OCI-LY3 (cell line): ENCODE measurements around the gene P2RX6.
A peak's percentile ranks its signal among the peaks of the same experiment; 100 is the strongest.
"Not testable (repeated sequence)": the region's sequence is repeated elsewhere in the genome, so short reads cannot be mapped to it uniquely, and the experiment has no call there.

Source experiments
- H2AFZ ChIP-seq: fragments of 200-600, 300-600 bp; shearing (Covaris generic); 2 replicates; pipeline ENCODE4 v1.6.0; 2014; ENCODE audit warnings: antibody characterized with exemption, low read depth, low read length
- H3K27ac ChIP-seq: fragments of 200-600, 300-600 bp; sonication (generic); 2 replicates; pipeline ENCODE4 v1.5.1; 2014; ENCODE audit warnings: mild to moderate bottlenecking, low read length, moderate library complexity, mixed read lengths
- H3K27me3 ChIP-seq: fragments of 200-600, 300-600 bp; sonication (generic); 2 replicates; pipeline ENCODE4 v1.6.1; 2014; ENCODE audit warnings: low read depth, low read length, mixed read lengths
- H3K36me3 ChIP-seq: fragments of 200-600, 300-600 bp; sonication (generic); replicated peaks from 2 replicates; pipeline ENCODE3; 2014; ENCODE audit warnings: low read depth, low read length, mixed read lengths
- H3K4me1 ChIP-seq: fragments of 300-600, 200-600 bp; sonication (generic); 2 replicates; pipeline ENCODE4 v1.6.1; 2014; ENCODE audit warnings: low read length, mixed read lengths
- H3K4me2 ChIP-seq: fragments of 200-600, 300-600 bp; sonication (generic); 2 replicates; pipeline ENCODE4 v1.6.1; 2014; ENCODE audit warnings: low read length, mixed read lengths
- H3K4me3 ChIP-seq: fragments of 300-600, 200-600 bp; sonication (generic); 2 replicates; pipeline ENCODE4 v1.5.1; 2014; ENCODE audit warnings: antibody characterized with exemption, mild to moderate bottlenecking, low read length, moderate library complexity
- H3K79me2 ChIP-seq: fragments of 300-600, 200-600 bp; shearing (Covaris generic); 2 replicates; pipeline ENCODE4 v1.6.1; 2014; ENCODE audit warnings: mild to moderate bottlenecking, low read length, mixed read lengths
- H3K9ac ChIP-seq: fragments of 300-600, 200-600 bp; shearing (Covaris generic); 2 replicates; pipeline ENCODE4 v1.6.0; 2014; ENCODE audit warnings: mild to moderate bottlenecking, low read length, moderate library complexity
- H3K9me3 ChIP-seq: fragments of 200-600, 300-600 bp; shearing (Covaris generic); 2 replicates; pipeline ENCODE4 v1.6.1; 2014; ENCODE audit warnings: low read length, mixed read lengths; ENCODE audit not compliant: insufficient read depth
- H4K20me1 ChIP-seq: fragments of 200-600, 300-600 bp; sonication (generic); 2 replicates; pipeline ENCODE4 v1.6.1; 2016; ENCODE audit warnings: low read length, mixed read lengths; ENCODE audit not compliant: insufficient read depth
- EZH2phosphoT487 ChIP-seq: fragments of 200-600 bp; shearing (Covaris generic); IDR thresholded peaks from 2 replicates; pipeline ENCODE4 v1.6.1; 2018; ENCODE audit warnings: antibody characterized with exemption, mixed run types, low read depth
- TF ChIP-seq, protein P1 (sequence below): fragments of 200-600, 300-600 bp; sonication (generic); IDR thresholded peaks from 2 replicates; pipeline ENCODE4 v1.5.1; 2014; ENCODE audit warnings: antibody characterized with exemption, low read length, low read depth

Gene P2RX6

DNA sequence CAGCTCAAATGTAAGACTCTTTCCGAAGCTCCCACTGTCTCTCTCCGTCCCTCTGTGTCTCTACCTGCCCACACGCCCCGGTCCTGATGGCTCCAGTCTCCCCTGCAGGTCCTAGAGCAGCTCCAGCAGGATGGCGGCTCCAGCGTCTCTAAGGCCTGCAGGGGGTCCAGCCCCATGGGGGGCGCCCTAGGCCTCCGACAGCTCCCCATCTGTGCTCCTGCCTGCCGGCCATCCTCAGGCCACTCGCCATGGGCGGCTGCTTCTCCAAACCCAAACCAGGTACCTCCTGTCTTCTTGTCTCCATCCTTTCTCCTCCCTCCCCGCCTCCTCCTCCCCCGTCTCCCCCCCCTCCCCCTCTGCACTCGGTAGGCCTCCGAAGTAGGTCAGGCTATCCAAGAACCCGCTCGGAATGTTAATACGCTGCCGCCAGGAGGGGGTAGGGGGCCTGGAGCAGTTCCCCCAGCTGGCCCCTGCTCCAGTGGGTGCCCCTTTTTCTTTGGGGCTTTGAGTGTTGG is 47.2 kb upstream of the P2RX6 start:
- no peak overlapping the region for H3K9ac ChIP-seq
- no peak for TF ChIP-seq EZH2phosphoT487
- TF ChIP-seq, protein P1, sequence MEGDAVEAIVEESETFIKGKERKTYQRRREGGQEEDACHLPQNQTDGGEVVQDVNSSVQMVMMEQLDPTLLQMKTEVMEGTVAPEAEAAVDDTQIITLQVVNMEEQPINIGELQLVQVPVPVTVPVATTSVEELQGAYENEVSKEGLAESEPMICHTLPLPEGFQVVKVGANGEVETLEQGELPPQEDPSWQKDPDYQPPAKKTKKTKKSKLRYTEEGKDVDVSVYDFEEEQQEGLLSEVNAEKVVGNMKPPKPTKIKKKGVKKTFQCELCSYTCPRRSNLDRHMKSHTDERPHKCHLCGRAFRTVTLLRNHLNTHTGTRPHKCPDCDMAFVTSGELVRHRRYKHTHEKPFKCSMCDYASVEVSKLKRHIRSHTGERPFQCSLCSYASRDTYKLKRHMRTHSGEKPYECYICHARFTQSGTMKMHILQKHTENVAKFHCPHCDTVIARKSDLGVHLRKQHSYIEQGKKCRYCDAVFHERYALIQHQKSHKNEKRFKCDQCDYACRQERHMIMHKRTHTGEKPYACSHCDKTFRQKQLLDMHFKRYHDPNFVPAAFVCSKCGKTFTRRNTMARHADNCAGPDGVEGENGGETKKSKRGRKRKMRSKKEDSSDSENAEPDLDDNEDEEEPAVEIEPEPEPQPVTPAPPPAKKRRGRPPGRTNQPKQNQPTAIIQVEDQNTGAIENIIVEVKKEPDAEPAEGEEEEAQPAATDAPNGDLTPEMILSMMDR: no peak
- no peaks in the 10 kb centered on the region for H3K9me3 ChIP-seq
- no peak overlapping the region for H3K4me2 ChIP-seq
- peaks cover 15% of the 10 kb centered on the region for H3K4me1 ChIP-seq
- no peak overlapping the region for H2AFZ ChIP-seq
- no peak overlapping the region for H3K4me3 ChIP-seq
- no peaks in the 10 kb centered on the region for H3K36me3 ChIP-seq
- H3K27ac ChIP-seq: no peak overlapping the region
- H3K27me3 ChIP-seq: peaks cover 20% of the 10 kb centered on the region
- no peaks in the 10 kb centered on the region for H4K20me1 ChIP-seq
- no peaks in the 10 kb centered on the region for H3K79me2 ChIP-seq

DNA sequence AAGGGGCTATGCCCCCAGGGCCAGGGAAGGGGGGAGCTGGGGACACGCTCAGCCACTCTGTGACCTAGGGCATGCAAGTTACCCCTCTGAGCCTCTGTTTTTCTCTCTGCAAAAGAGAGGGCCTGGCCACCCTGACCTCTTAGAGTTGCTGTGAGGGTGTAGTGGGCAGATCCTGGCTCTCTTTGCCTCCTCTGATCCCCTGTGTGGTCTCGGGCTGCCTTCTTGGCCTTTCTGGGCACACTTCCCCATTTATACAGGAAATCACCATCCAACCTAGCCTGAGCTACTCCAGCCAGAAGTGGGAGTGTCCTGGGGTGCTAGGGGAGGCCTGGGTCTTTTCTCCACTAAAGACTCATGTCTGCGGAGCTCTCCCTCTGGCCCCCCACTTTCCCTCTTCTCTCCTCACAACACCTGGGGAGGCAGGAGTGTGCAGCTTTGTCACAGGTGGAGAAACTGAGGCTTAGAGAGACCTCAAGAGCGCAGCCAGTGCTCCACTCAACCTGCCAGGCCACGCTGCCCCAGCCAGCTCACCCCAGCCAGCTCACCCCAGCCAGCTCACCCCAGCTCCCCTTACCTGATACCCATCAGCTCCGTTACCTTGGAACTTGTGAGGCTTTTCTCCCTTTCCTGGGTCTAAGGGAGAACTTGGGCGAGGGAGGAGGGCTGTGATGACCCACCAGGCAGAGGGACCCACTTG is 46.5 kb upstream of the P2RX6 start:
- H3K4me3 ChIP-seq: no peak overlapping the region
- no peaks in the 10 kb centered on the region for H3K9me3 ChIP-seq
- peaks cover 15% of the 10 kb centered on the region for H3K4me1 ChIP-seq
- H3K9ac ChIP-seq: no peak overlapping the region
- no peaks in the 10 kb centered on the region for H3K36me3 ChIP-seq
- TF ChIP-seq EZH2phosphoT487: no peak
- TF ChIP-seq, protein P1: no peak
- no peaks in the 10 kb centered on the region for H4K20me1 ChIP-seq
- H3K4me2 ChIP-seq: peak overlapping the region; percentile 28
- H3K79me2 ChIP-seq: no peaks in the 10 kb centered on the region
- H3K27me3 ChIP-seq: peaks cover 20% of the 10 kb centered on the region
- no peak overlapping the region for H3K27ac ChIP-seq
- H2AFZ ChIP-seq: no peak overlapping the region; the same call in 1 of the 2 replicates

GRCh38 chr22:20970939-20971657 is 43.9 kb upstream of the P2RX6 start:
- no peak overlapping the region for H3K9ac ChIP-seq
- TF ChIP-seq, protein P1: no peak
- no peak overlapping the region for H3K4me3 ChIP-seq
- no peaks in the 10 kb centered on the region for H3K36me3 ChIP-seq
- H3K4me1 ChIP-seq: peaks cover 12% of the 10 kb centered on the region
- H3K9me3 ChIP-seq: no peaks in the 10 kb centered on the region
- H3K27ac ChIP-seq: no peak overlapping the region
- H4K20me1 ChIP-seq: no peaks in the 10 kb centered on the region
- no peaks in the 10 kb centered on the region for H3K79me2 ChIP-seq
- H2AFZ ChIP-seq: no peak overlapping the region
- no peak overlapping the region for H3K4me2 ChIP-seq
- no peaks in the 10 kb centered on the region for H3K27me3 ChIP-seq

DNA sequence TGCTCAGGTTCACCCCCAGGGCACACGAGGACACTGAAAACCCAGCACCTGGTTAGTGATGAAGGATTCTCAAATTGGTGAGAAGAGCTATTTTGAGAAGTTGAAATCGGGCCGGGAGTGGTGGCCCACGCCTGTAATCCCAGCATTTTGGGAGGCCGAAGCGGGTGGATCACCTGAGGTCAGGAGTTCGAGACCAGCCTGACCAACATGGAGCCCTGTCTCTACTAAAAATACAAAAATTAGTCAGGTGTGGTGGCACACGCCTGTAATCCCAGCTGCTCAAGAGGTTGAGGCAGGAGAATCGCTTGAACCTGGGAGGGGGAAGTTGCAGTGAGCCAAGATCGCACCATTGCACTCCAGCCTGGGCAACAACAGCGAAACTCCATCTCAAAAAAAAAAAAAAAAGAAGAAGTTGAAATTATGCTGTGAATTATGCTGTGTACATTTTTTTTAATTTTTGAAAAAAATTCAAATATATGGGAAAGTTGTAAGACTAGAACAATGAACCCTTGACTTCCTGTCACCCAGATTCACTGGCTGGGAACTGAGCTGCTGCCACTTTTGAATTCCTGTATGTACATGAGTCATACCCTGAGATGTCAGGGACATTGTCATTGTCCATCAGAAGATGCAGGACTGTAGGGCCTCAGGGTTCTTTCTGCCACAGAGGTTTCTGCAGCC is 42.8 kb upstream of the P2RX6 start:
- not testable (repeated sequence) for H3K36me3 ChIP-seq, H4K20me1 ChIP-seq, H3K27ac ChIP-seq, H3K4me2 ChIP-seq, H3K27me3 ChIP-seq, H3K4me3 ChIP-seq, H3K9ac ChIP-seq, H3K9me3 ChIP-seq, H3K79me2 ChIP-seq, H2AFZ ChIP-seq
- H3K4me1 ChIP-seq: peaks cover 12% of the 10 kb centered on the region
